ENCODE results near the gene RACK1.

DNA sequence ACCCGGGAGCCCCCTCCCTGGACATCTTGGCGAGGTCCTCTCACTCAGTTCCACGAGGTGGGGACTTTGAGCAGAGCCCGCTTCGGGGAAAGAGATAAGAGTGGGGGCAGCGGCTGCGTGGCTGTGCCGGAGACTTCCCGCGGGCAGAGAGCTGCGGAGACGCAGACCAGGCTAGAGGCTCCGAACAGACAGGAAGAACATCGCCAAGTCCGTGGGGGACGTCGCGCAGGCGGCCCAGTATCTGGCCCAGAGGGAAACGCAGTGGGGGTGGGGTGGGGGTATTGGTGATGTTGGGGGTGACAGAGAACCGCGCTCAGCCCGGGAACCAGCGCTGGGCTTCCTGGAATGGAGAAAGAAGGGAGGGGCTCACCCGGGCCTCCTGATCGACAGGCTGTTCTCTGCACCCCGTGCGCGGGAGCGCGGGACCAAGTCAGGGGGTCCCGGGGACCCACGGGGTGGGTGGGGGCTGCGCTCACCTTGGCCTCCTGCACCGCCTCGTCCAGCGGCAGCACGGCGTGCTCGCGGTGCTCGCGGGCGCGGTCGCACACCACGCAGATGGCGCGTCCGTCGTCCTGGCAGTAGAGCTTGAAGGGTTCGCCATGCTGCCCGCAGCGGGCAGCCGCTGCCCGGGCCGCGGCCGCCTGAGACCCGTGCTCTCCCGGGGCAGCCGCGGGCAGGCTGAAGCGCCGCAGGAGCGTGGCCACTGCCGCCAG is 39.4 kb downstream of the RACK1 start:
- TF ChIP-seq RXRA (IDR thresholded peaks at IDR 0.05), result no peak
- no peak for TF ChIP-seq YY1 (IDR thresholded peaks at IDR 0.05)
- no peak for TF ChIP-seq JUND (IDR thresholded peaks at IDR 0.05)
- TF ChIP-seq, protein P1, sequence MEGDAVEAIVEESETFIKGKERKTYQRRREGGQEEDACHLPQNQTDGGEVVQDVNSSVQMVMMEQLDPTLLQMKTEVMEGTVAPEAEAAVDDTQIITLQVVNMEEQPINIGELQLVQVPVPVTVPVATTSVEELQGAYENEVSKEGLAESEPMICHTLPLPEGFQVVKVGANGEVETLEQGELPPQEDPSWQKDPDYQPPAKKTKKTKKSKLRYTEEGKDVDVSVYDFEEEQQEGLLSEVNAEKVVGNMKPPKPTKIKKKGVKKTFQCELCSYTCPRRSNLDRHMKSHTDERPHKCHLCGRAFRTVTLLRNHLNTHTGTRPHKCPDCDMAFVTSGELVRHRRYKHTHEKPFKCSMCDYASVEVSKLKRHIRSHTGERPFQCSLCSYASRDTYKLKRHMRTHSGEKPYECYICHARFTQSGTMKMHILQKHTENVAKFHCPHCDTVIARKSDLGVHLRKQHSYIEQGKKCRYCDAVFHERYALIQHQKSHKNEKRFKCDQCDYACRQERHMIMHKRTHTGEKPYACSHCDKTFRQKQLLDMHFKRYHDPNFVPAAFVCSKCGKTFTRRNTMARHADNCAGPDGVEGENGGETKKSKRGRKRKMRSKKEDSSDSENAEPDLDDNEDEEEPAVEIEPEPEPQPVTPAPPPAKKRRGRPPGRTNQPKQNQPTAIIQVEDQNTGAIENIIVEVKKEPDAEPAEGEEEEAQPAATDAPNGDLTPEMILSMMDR (IDR thresholded peaks at IDR 0.05; ENCODE audit: low read depth, low read length, missing input control), result no peak
- TF ChIP-seq, protein P2, sequence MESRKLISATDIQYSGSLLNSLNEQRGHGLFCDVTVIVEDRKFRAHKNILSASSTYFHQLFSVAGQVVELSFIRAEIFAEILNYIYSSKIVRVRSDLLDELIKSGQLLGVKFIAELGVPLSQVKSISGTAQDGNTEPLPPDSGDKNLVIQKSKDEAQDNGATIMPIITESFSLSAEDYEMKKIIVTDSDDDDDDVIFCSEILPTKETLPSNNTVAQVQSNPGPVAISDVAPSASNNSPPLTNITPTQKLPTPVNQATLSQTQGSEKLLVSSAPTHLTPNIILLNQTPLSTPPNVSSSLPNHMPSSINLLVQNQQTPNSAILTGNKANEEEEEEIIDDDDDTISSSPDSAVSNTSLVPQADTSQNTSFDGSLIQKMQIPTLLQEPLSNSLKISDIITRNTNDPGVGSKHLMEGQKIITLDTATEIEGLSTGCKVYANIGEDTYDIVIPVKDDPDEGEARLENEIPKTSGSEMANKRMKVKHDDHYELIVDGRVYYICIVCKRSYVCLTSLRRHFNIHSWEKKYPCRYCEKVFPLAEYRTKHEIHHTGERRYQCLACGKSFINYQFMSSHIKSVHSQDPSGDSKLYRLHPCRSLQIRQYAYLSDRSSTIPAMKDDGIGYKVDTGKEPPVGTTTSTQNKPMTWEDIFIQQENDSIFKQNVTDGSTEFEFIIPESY (IDR thresholded peaks at IDR 0.05), result no peak
- TF ChIP-seq, protein P3, sequence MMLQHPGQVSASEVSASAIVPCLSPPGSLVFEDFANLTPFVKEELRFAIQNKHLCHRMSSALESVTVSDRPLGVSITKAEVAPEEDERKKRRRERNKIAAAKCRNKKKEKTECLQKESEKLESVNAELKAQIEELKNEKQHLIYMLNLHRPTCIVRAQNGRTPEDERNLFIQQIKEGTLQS (IDR thresholded peaks at IDR 0.05), result no peak
- no peak for TF ChIP-seq EGR1 (IDR thresholded peaks at IDR 0.05; ENCODE audit: low read depth in 2 of 2)
- TF ChIP-seq, protein P4, sequence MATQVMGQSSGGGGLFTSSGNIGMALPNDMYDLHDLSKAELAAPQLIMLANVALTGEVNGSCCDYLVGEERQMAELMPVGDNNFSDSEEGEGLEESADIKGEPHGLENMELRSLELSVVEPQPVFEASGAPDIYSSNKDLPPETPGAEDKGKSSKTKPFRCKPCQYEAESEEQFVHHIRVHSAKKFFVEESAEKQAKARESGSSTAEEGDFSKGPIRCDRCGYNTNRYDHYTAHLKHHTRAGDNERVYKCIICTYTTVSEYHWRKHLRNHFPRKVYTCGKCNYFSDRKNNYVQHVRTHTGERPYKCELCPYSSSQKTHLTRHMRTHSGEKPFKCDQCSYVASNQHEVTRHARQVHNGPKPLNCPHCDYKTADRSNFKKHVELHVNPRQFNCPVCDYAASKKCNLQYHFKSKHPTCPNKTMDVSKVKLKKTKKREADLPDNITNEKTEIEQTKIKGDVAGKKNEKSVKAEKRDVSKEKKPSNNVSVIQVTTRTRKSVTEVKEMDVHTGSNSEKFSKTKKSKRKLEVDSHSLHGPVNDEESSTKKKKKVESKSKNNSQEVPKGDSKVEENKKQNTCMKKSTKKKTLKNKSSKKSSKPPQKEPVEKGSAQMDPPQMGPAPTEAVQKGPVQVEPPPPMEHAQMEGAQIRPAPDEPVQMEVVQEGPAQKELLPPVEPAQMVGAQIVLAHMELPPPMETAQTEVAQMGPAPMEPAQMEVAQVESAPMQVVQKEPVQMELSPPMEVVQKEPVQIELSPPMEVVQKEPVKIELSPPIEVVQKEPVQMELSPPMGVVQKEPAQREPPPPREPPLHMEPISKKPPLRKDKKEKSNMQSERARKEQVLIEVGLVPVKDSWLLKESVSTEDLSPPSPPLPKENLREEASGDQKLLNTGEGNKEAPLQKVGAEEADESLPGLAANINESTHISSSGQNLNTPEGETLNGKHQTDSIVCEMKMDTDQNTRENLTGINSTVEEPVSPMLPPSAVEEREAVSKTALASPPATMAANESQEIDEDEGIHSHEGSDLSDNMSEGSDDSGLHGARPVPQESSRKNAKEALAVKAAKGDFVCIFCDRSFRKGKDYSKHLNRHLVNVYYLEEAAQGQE (IDR thresholded peaks at IDR 0.05), result no peak
- no peak for TF ChIP-seq HNF4A (conservative IDR thresholded peaks at IDR 0.05)
- no peak for TF ChIP-seq GABPA (IDR thresholded peaks at IDR 0.05 in 1 of 2, conservative IDR thresholded peaks at IDR 0.05 in 1 of 2)
- TF ChIP-seq, protein P5, sequence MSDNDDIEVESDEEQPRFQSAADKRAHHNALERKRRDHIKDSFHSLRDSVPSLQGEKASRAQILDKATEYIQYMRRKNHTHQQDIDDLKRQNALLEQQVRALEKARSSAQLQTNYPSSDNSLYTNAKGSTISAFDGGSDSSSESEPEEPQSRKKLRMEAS (IDR thresholded peaks at IDR 0.05), result no peak
- TF ChIP-seq TAF1 (conservative IDR thresholded peaks at IDR 0.05), result no peak
- TF ChIP-seq RAD21 (IDR thresholded peaks at IDR 0.05), result no peak
- no peak for TF ChIP-seq HNF4G (IDR thresholded peaks at IDR 0.05)

Measured in liver (tissue), 3 donors.